Smooth muscle cell (in vitro differentiated cells): ENCODE measurements around the gene TMEM255B. TPM values are rescaled to one million over a fixed set of nuclear protein-coding genes. Genes with fewer than 3 reads are reported as not detected.

ENCODE experiments used
- DNase-seq: peaks from one replicate; lab custom pipeline; 2025; ENCODE audit not compliant: unreplicated experiment; lab: John Stamatoyannopoulos, UW
- H2AFZ ChIP-seq: fragments of 200-600 bp; sonication (generic); 2 replicates; pipeline ENCODE4 v1.6.0; 2016; ENCODE audit warnings: antibody characterized with exemption, low read depth, mild to moderate bottlenecking
- H3F3A ChIP-seq: fragments of 200-600 bp; sonication (generic); 2 replicates; pipeline ENCODE4 v1.6.0; 2017; ENCODE audit warnings: antibody characterized with exemption, low read depth
- H3K27ac ChIP-seq: fragments of 200-600 bp; sonication (generic); 2 replicates; pipeline ENCODE4 v1.5.1; 2016; ENCODE audit warnings: low read depth, mild to moderate bottlenecking
- H3K27me3 ChIP-seq: fragments of 200-600 bp; sonication (generic); 2 replicates; pipeline ENCODE4 v1.6.1; 2016; ENCODE audit warnings: low read depth, mild to moderate bottlenecking
- H3K36me3 ChIP-seq: fragments of 200-600 bp; sonication (generic); 2 replicates; pipeline ENCODE4 v1.5.1; 2016; ENCODE audit warnings: low read depth
- H3K4me1 ChIP-seq: fragments of 200-600 bp; sonication (generic); 2 replicates; pipeline ENCODE4 v1.5.1; 2016; ENCODE audit warnings: low read depth
- H3K4me2 ChIP-seq: fragments of 200-600 bp; sonication (generic); 2 replicates; pipeline ENCODE4 v1.6.0; 2016; ENCODE audit warnings: mild to moderate bottlenecking
- H3K4me3 ChIP-seq: fragments of 200-600 bp; sonication (generic); 2 replicates; pipeline ENCODE4 v1.5.1; 2016; ENCODE audit warnings: mild to moderate bottlenecking
- H3K79me2 ChIP-seq: fragments of 200-600 bp; sonication (generic); 2 replicates; pipeline ENCODE4 v1.6.0; 2016; ENCODE audit warnings: low read depth, mild to moderate bottlenecking
- H3K9ac ChIP-seq: fragments of 200-600 bp; sonication (generic); 2 replicates; pipeline ENCODE4 v1.6.0; 2016; ENCODE audit warnings: low read depth
- H3K9me3 ChIP-seq: fragments of 200-600 bp; sonication (generic); replicated peaks from 2 replicates; pipeline ENCODE4 v1.5.1; 2016; ENCODE audit warnings: low read depth
- H4K20me1 ChIP-seq: fragments of 200-600 bp; sonication (generic); 2 replicates; pipeline ENCODE4 v1.6.0; 2016; ENCODE audit warnings: low read depth
- CTCF ChIP-seq: fragments of 200-600 bp; sonication (generic); IDR thresholded peaks from 2 replicates; pipeline ENCODE4 v1.5.1; 2017; ENCODE audit warnings: borderline replicate concordance, mild to moderate bottlenecking, antibody characterized with exemption; ENCODE audit not compliant: insufficient read depth, poor library complexity, severe bottlenecking
- WGBS: methylation state at CpG from one replicate; pipeline ENCODE4 v1.1.7; 2016; ENCODE audit warnings: low lambda C conversion rate; 5-methylcytosine and 5-hydroxymethylcytosine counted together
- polyA plus RNA-seq: library from polyadenylated mRNA; unstranded; fragments of >200 nt; fragmentation: Nextera tagmentation; extraction: Ambion mirVana; gene quantifications from 2 replicates; pipeline ENCODE4 v1.2.1, GENCODE V29; 2016
- total RNA-seq: library from RNA; depleted of rRNA; stranded (reverse); fragments of >200 nt; gene quantifications from 2 replicates; pipeline ENCODE4 v1.2.3, GENCODE V29; 2014

The TMEM255B gene
- total and polyA plus RNA-seq, 2 experiments from 2014 or later = 0.22 to 2.1 TPM

- 97% methylated on average over 5 of the region's 5 CpGs for WGBS
- Histone ChIP-seq H4K20me1 (no peaks in the 10 kb centered on the region), H3K9me3 (no peaks in the 10 kb centered on the region), H3K27me3 (no peaks in the 10 kb centered on the region), H2AFZ (no peak overlapping the region), H3K4me3 (no peak overlapping the region), H3K4me1 (no peaks in the 10 kb centered on the region), H3F3A (no peaks in the 10 kb centered on the region), H3K4me2 (no peak overlapping the region), H3K27ac (no peak overlapping the region), H3K79me2 (no peaks in the 10 kb centered on the region), H3K36me3 (no peaks in the 10 kb centered on the region), H3K9ac (no peak overlapping the region)
- DNase-seq = no peak
- TF ChIP-seq CTCF = no peak
Observed at GRCh38 chr13:113770937-113771336, 11.9 kb downstream of the TMEM255B start.

- no peak overlapping the region for H2AFZ ChIP-seq
- no peaks in the 10 kb centered on the region for H3K27me3 ChIP-seq
- no peak for DNase-seq
- no peaks in the 10 kb centered on the region for H3K36me3 ChIP-seq
- no peak overlapping the region for H3K4me3 ChIP-seq
- H3F3A ChIP-seq = no peaks in the 10 kb centered on the region
- no peaks in the 10 kb centered on the region for H4K20me1 ChIP-seq
- H3K4me1 ChIP-seq = no peaks in the 10 kb centered on the region
- no peaks in the 10 kb centered on the region for H3K9me3 ChIP-seq
- TF ChIP-seq CTCF = no peak
- no peak overlapping the region for H3K9ac ChIP-seq
- no peaks in the 10 kb centered on the region for H3K79me2 ChIP-seq
- WGBS = 62% methylated on average over 4 of the region's 4 CpGs
- no peak overlapping the region for H3K27ac ChIP-seq
- H3K4me2 ChIP-seq = no peak overlapping the region
Observed at GRCh38 chr13:113771709-113772331, 12.8 kb downstream of the TMEM255B start.

GRCh38 chr13:113774177-113775107 lies 15.4 kb downstream of the TMEM255B start:
- 87% methylated on average over 9 of the region's 9 CpGs for WGBS
- Histone ChIP-seq H3K27me3 (peaks cover 8% of the 10 kb centered on the region), H3F3A (no peaks in the 10 kb centered on the region), H3K79me2 (no peaks in the 10 kb centered on the region), H3K9ac (no peak overlapping the region), H2AFZ (no peak overlapping the region), H3K9me3 (no peaks in the 10 kb centered on the region), H3K36me3 (no peaks in the 10 kb centered on the region), H4K20me1 (no peaks in the 10 kb centered on the region), H3K4me2 (no peak overlapping the region), H3K4me3 (no peak overlapping the region), H3K27ac (no peak overlapping the region), H3K4me1 (no peaks in the 10 kb centered on the region)
- no peak for DNase-seq
- TF ChIP-seq CTCF = no peak
